Progenitor cell of endocrine pancreas (in vitro differentiated cells): ENCODE results near the gene ACVR1C. TPM values are rescaled to one million over a fixed set of nuclear protein-coding genes. Genes with fewer than 3 reads are reported as not detected.

Experiments used
- DNase-seq: peaks from one replicate; pipeline ENCODE4 v3.0.0; 2021; ENCODE audit warnings: low spot score; ENCODE audit not compliant: unreplicated experiment
- H3K27ac Mint-ChIP-seq: 2 replicates; pipeline ENCODE4 v1.8.0; 2021; ENCODE audit warnings: mild to moderate bottlenecking, moderate library complexity, mixed read lengths
- H3K27me3 Mint-ChIP-seq: 2 replicates; pipeline ENCODE4 v1.8.0; 2021; ENCODE audit warnings: mixed read lengths
- H3K36me3 Mint-ChIP-seq: 2 replicates; pipeline ENCODE4 v1.8.0; 2022; ENCODE audit warnings: mixed read lengths; ENCODE audit not compliant: insufficient read depth
- H3K4me1 Mint-ChIP-seq: 2 replicates; pipeline ENCODE4 v1.8.0; 2021; ENCODE audit warnings: low read depth, mixed read lengths
- H3K4me3 Mint-ChIP-seq: 2 replicates; pipeline ENCODE4 v1.8.0; 2021; ENCODE audit warnings: low read depth, mild to moderate bottlenecking, moderate library complexity, mixed read lengths
- H3K9me3 Mint-ChIP-seq: 2 replicates; pipeline ENCODE4 v1.8.0; 2021; ENCODE audit warnings: low read depth, mixed read lengths
- total RNA-seq: library from RNA; stranded (reverse); gene quantifications from 2 replicates; pipeline ENCODE4 v1.2.1, GENCODE V29; 2021
- TF ChIP-seq, protein P1 (sequence below): fragments of 200-600 bp; sonication (generic); IDR thresholded peaks from one replicate; pipeline ENCODE4 v1.5.0; 2021; ENCODE audit warnings: antibody characterized with exemption, mild to moderate bottlenecking; ENCODE audit not compliant: unreplicated experiment

The ACVR1C gene
- total RNA-seq, 1 donor from 2014 or later, result 2.4 TPM

DNA sequence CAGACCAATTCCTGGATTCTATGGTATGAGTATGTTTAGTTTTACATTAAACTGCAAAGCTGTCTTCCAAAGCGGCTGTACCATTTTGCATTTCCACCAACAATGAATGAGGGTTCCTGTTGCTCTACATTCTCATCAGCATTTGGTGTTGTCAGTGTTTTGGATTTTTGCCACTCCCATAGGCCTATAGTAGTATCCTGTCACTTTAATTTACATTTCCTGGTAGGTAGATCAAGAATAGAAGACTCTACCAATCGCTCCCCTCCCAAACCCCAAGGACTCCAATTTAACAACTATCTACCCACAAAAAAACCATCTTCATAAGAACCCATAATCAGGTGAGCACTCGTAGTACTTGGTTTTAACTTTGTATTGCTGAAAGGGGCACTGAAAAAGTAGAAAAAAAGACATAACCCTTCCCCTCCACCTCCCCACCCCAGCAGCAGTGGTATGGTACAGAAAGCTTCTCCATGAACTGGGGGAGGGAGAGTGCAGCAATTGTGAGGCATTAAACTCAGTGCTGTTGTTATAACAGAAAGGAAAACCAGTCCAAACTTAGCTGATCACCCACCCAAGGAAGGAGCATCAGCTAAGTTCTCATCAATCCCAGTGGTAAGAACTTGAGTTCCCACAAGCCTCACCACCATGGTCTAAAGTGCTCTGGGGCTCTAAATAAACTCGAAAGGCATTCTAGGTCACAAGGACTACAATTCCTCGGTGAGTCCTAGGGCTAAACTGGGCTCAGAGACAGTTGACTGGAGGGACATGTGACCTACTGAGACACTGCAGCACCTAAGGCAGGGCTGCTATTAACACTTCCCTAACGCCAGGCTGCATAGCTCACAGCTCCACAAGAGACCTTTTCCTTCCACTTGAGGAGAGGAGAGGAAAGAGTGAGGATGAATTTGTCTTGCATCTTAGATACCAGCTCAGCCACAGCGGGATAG is 149.3 kb downstream of the ACVR1C start:
- Mint-ChIP-seq H3K4me3 (no peak overlapping the region), H3K4me1 (no peaks in the 10 kb centered on the region), H3K36me3 (no peaks in the 10 kb centered on the region), H3K9me3 (no peaks in the 10 kb centered on the region), H3K27me3 (no peaks in the 10 kb centered on the region), H3K27ac (no peak overlapping the region)
- TF ChIP-seq, protein P1, sequence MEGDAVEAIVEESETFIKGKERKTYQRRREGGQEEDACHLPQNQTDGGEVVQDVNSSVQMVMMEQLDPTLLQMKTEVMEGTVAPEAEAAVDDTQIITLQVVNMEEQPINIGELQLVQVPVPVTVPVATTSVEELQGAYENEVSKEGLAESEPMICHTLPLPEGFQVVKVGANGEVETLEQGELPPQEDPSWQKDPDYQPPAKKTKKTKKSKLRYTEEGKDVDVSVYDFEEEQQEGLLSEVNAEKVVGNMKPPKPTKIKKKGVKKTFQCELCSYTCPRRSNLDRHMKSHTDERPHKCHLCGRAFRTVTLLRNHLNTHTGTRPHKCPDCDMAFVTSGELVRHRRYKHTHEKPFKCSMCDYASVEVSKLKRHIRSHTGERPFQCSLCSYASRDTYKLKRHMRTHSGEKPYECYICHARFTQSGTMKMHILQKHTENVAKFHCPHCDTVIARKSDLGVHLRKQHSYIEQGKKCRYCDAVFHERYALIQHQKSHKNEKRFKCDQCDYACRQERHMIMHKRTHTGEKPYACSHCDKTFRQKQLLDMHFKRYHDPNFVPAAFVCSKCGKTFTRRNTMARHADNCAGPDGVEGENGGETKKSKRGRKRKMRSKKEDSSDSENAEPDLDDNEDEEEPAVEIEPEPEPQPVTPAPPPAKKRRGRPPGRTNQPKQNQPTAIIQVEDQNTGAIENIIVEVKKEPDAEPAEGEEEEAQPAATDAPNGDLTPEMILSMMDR, result no peak
- no peak for DNase-seq

- Mint-ChIP-seq H3K9me3 (no peaks in the 10 kb centered on the region), H3K36me3 (no peaks in the 10 kb centered on the region), H3K4me3 (no peak overlapping the region), H3K4me1 (no peaks in the 10 kb centered on the region), H3K27me3 (no peaks in the 10 kb centered on the region), H3K27ac (no peak overlapping the region)
- TF ChIP-seq, protein P1, result no peak
- no peak for DNase-seq
These were observed 150.7 kb downstream of the ACVR1C start for GRCh38 chr2:157477919-157478318.

DNA sequence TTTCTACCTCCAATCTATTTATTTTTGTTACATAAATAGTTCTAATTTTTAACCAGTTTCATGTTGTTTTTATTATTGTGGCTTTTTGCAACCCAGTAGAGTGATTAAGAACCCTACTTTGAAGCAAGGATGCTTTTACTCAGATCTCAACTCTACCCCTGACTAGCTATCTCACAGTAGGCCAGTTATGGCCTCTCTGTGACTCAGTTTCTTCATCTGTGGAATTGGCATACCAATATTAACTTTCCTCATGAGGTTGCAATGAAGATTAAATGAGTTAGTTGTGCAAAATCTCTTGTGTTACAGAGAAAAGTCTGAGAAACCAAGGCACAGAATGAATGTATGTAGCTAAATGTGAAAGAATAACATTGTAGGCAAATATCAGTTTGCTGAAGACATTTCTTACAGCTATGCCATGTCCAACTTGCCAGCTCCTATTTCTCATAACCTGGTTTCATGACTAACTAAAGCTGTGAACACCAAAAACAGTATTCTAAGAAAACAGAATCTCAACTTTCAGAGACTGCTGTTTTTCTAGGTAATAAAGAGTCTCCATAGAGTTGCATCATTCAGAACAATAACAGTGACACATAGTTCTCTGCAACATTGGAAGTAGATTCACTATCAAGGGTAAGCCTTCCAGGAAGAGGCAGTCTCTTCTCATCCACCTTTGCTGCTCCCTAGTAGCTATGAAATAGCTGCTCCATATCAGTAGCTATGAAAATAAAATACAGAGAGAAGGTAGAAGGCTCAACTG is 151.5 kb downstream of the ACVR1C start:
- no peaks in the 10 kb centered on the region for H3K36me3 Mint-ChIP-seq
- no peaks in the 10 kb centered on the region for H3K9me3 Mint-ChIP-seq
- H3K27me3 Mint-ChIP-seq, result no peaks in the 10 kb centered on the region
- TF ChIP-seq, protein P1, result no peak
- H3K27ac Mint-ChIP-seq, result no peak overlapping the region
- DNase-seq, result no peak
- no peaks in the 10 kb centered on the region for H3K4me1 Mint-ChIP-seq
- no peak overlapping the region for H3K4me3 Mint-ChIP-seq

Other genes starting within 250 kb of the ACVR1C start
- 0.14 and 0.27 TPM in 2 replicates for gene CYTIP, start 184.8 kb downstream of the ACVR1C start, total RNA-seq
- gene ACVR1, start 247.5 kb upstream of the ACVR1C start, total RNA-seq, result 23.7 and 24.3 TPM in 2 replicates